HEK293 (cell line): ENCODE measurements around the gene CD9.

Experiments
- CTCF ChIA-PET: fragments of 350-600 bp; formaldehyde crosslinking; extraction: SDS; loops from one replicate; lab custom pipeline; 2021; ENCODE audit warnings: antibody characterized with exemption; lab: Yijun Ruan, JAX
- POLR2A ChIA-PET: fragments of 300-600 bp; formaldehyde crosslinking; extraction: SDS; loops from one replicate; lab custom pipeline; 2020; ENCODE audit warnings: antibody characterized with exemption, inconsistent platforms; lab: Yijun Ruan, JAX
- H3K27ac ChIP-seq: fragments of 200-500 bp; sonication (Bioruptor generic); 2 replicates; pipeline ENCODE4 v1.5.1; 2014; ENCODE audit warnings: low read depth, low read length, control low read depth, inconsistent platforms; ENCODE audit errors: extremely low read depth
- H3K36me3 ChIP-seq, 2 experiments: fragments of 200-500 bp in 1 of 2; sonication (Bioruptor generic) in 1 of 2; 1 replicate in 1 of 2; 2 replicates in 1 of 2; pipeline ENCODE4 v1.5.1; 2014 to 2017; ENCODE audit warnings: inconsistent platforms in 2 of 2, low read length in 2 of 2; ENCODE audit not compliant: control insufficient read depth in 2 of 2, insufficient read depth in 1 of 2
- H3K4me1 ChIP-seq: fragments of 200-500 bp; sonication (Bioruptor generic); 2 replicates; pipeline ENCODE4 v1.5.1; 2014; ENCODE audit warnings: mild to moderate bottlenecking, low read length, inconsistent platforms; ENCODE audit not compliant: control insufficient read depth, insufficient read depth
- H3K4me3 ChIP-seq: 2 replicates; pipeline ENCODE4 v1.5.1; 2011; ENCODE audit warnings: low read depth, mild to moderate bottlenecking, control low read depth, low read length, moderate library complexity
- H3K9me3 ChIP-seq: fragments of 200-500 bp; sonication (Bioruptor generic); 2 replicates; pipeline ENCODE4 v1.5.1; 2014; ENCODE audit warnings: low read depth, low read length, inconsistent platforms; ENCODE audit not compliant: control insufficient read depth, insufficient read depth
- EGR2 ChIP-seq: fragments of 450-650 bp; formaldehyde crosslinking; IDR thresholded peaks from 2 replicates; pipeline ENCODE4 v1.5.1; 2016; ENCODE audit warnings: low read depth, missing biosample characterization, missing genetic modification characterization
- GLIS1 ChIP-seq: fragments of 450-650 bp; formaldehyde crosslinking; IDR thresholded peaks from 2 replicates; pipeline ENCODE4 v1.5.1; 2016; ENCODE audit warnings: missing biosample characterization, missing genetic modification characterization
- IKZF3 ChIP-seq: fragments of 450-650 bp; IDR thresholded peaks from 2 replicates; pipeline ENCODE4 v1.5.0; 2018; ENCODE audit warnings: missing biosample characterization, mild to moderate bottlenecking, missing genetic modification characterization, moderate library complexity
- KLF10 ChIP-seq: fragments of 450-650 bp; IDR thresholded peaks from 2 replicates; pipeline ENCODE4 v1.5.1; 2018; ENCODE audit warnings: missing biosample characterization, mild to moderate bottlenecking, missing genetic modification characterization
- KLF16 ChIP-seq: fragments of 450-650 bp; formaldehyde crosslinking; IDR thresholded peaks from 2 replicates; pipeline ENCODE4 v1.5.1; 2017; ENCODE audit warnings: missing biosample characterization, missing genetic modification characterization
- OSR2 ChIP-seq: fragments of 450-650 bp; formaldehyde crosslinking; IDR thresholded peaks from 2 replicates; pipeline ENCODE4 v1.5.1; 2016; ENCODE audit warnings: missing biosample characterization, missing genetic modification characterization
- SETDB1 ChIP-seq: IDR thresholded peaks from one replicate; pipeline ENCODE4 v1.6.1; 2017; ENCODE audit warnings: mild to moderate bottlenecking, low read length, moderate library complexity, mixed read lengths; ENCODE audit not compliant: insufficient read length
- SP2 ChIP-seq: fragments of 450-650 bp; formaldehyde crosslinking; IDR thresholded peaks from 2 replicates; pipeline ENCODE4 v1.5.1; 2016; ENCODE audit warnings: missing biosample characterization, missing genetic modification characterization
- SP7 ChIP-seq: fragments of 450-650 bp; formaldehyde crosslinking; IDR thresholded peaks from 2 replicates; pipeline ENCODE4 v1.5.1; 2016; ENCODE audit warnings: missing biosample characterization, missing genetic modification characterization
- TRIM28 ChIP-seq: IDR thresholded peaks from 2 replicates; pipeline ENCODE4 v1.6.1; 2011; ENCODE audit warnings: low read length, control low read depth, borderline replicate concordance
- WT1 ChIP-seq: fragments of 450-650 bp; formaldehyde crosslinking; IDR thresholded peaks from 2 replicates; pipeline ENCODE4 v1.5.1; 2016; ENCODE audit warnings: missing biosample characterization, missing genetic modification characterization
- ZBTB20 ChIP-seq: fragments of 450-650 bp; formaldehyde crosslinking; IDR thresholded peaks from 2 replicates; pipeline ENCODE4 v1.5.1; 2016; ENCODE audit warnings: missing biosample characterization, missing genetic modification characterization
- ZFHX2 ChIP-seq: fragments of 450-650 bp; formaldehyde crosslinking; conservative IDR thresholded peaks from 2 replicates; pipeline ENCODE4 v1.5.1; 2016; ENCODE audit warnings: missing biosample characterization, missing genetic modification characterization
- ZFP69B ChIP-seq: fragments of 450-650 bp; formaldehyde crosslinking; IDR thresholded peaks from 2 replicates; pipeline ENCODE4 v1.5.1; 2016; ENCODE audit warnings: missing biosample characterization, missing genetic modification characterization
- ZIC2 ChIP-seq: fragments of 450-650 bp; formaldehyde crosslinking; IDR thresholded peaks from 2 replicates; pipeline ENCODE4 v1.5.1; 2016; ENCODE audit warnings: missing biosample characterization, missing genetic modification characterization
- ZNF133 ChIP-seq: fragments of 450-650 bp; formaldehyde crosslinking; IDR thresholded peaks from 2 replicates; pipeline ENCODE4 v1.5.1; 2016; ENCODE audit warnings: missing biosample characterization, missing genetic modification characterization
- ZNF146 ChIP-seq: fragments of 450-650 bp; formaldehyde crosslinking; IDR thresholded peaks from 2 replicates; pipeline ENCODE4 v1.5.1; 2016; ENCODE audit warnings: missing biosample characterization, missing genetic modification characterization
- ZNF335 ChIP-seq: fragments of 450-650 bp; formaldehyde crosslinking; conservative IDR thresholded peaks from 2 replicates; pipeline ENCODE4 v1.5.1; 2016; ENCODE audit warnings: missing biosample characterization, missing genetic modification characterization
- ZNF433 ChIP-seq: fragments of 450-650 bp; formaldehyde crosslinking; IDR thresholded peaks from 2 replicates; pipeline ENCODE4 v1.5.1; 2016; ENCODE audit warnings: missing biosample characterization, missing genetic modification characterization, low read depth
- ZNF510 ChIP-seq: fragments of 450-650 bp; formaldehyde crosslinking; IDR thresholded peaks from 2 replicates; pipeline ENCODE4 v1.5.1; 2018; ENCODE audit warnings: mild to moderate bottlenecking, missing genetic modification characterization, missing biosample characterization; ENCODE audit not compliant: insufficient replicate concordance
- ZNF560 ChIP-seq: fragments of 450-650 bp; formaldehyde crosslinking; IDR thresholded peaks from 2 replicates; pipeline ENCODE4 v1.5.1; 2017; ENCODE audit warnings: missing biosample characterization, missing genetic modification characterization, borderline replicate concordance
- ZNF600 ChIP-seq: fragments of 450-650 bp; formaldehyde crosslinking; IDR thresholded peaks from 2 replicates; pipeline ENCODE4 v1.5.1; 2016; ENCODE audit warnings: missing biosample characterization, missing genetic modification characterization
- ZNF664 ChIP-seq: fragments of 450-650 bp; formaldehyde crosslinking; IDR thresholded peaks from 2 replicates; pipeline ENCODE4 v1.5.1; 2016; ENCODE audit warnings: missing biosample characterization, missing genetic modification characterization
- ZSCAN30 ChIP-seq: fragments of 450-650 bp; IDR thresholded peaks from 2 replicates; pipeline ENCODE4 v1.5.1; 2018; ENCODE audit warnings: missing biosample characterization, mild to moderate bottlenecking, missing genetic modification characterization, moderate library complexity
- ZXDB ChIP-seq: fragments of 450-650 bp; formaldehyde crosslinking; IDR thresholded peaks from 2 replicates; pipeline ENCODE4 v1.5.1; 2016; ENCODE audit warnings: missing biosample characterization, missing genetic modification characterization
- TF ChIP-seq, protein P1 (sequence below): fragments of 450-650 bp; formaldehyde crosslinking; IDR thresholded peaks from 2 replicates; pipeline ENCODE4 v1.5.1; 2016; ENCODE audit warnings: missing biosample characterization, missing genetic modification characterization

The CD9 gene

DNA sequence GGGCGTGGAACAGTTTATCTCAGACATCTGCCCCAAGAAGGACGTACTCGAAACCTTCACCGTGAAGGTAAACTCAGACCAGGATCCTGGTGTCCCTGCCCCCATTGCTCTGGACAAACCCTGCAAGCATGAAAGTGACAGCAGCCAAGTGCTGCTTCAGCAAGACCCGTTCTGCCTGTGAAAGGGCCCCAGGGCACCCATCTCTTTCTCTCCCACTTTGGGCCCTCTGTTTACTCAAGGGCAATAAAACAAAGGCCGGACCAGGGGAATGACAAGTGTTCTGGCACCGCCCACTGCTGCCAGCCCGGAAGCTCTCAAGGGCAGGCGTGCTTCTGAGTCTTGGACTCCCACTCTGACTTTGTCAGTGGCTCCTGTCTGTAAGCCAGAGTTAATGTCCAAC, 35.3 kb downstream of the CD9 start (continued):
- TF ChIP-seq TRIM28 (peak; percentile 92), ZNF433 (no peak), OSR2 (peak; percentile 89), GLIS1 (tag by site-specific recombination) (peak; percentile 54; the same call in 1 of the 2 replicates), SP2 (tag by site-specific recombination) (peak; percentile 25; the same call in 1 of the 2 replicates), ZNF133 (tag by site-specific recombination) (no peak), ZNF600 (tag by site-specific recombination) (peak; percentile 95), SP7 (tag by site-specific recombination) (peak; percentile 94), IKZF3 (tag by site-specific recombination) (peak; percentile 54; the same call in 1 of the 2 replicates), ZFP69B (tag by site-specific recombination) (peak; percentile 49; the same call in 1 of the 2 replicates), ZFHX2 (tag by site-specific recombination) (peak; percentile 83), SETDB1 (no peak), KLF16 (tag by site-specific recombination) (peak; percentile 32; the same call in 1 of the 2 replicates), ZNF510 (tag by site-specific recombination) (no peak), KLF10 (peak; percentile 24; the same call in 1 of the 2 replicates), ZNF664 (tag by site-specific recombination) (no peak), WT1 (tag by site-specific recombination) (peak; percentile 50; the same call in 1 of the 2 replicates), ZNF146 (tag by site-specific recombination) (no peak), ZIC2 (tag by site-specific recombination) (peak; percentile 13; the same call in 1 of the 2 replicates), ZBTB20 (tag by site-specific recombination) (peak; percentile 36; the same call in 1 of the 2 replicates), ZXDB (tag by site-specific recombination) (peak; percentile 54), ZNF335 (no peak), ZSCAN30 (tag by site-specific recombination) (peak; percentile 40; the same call in 1 of the 2 replicates), EGR2 (tag by site-specific recombination) (peak; percentile 81), ZNF560 (tag by site-specific recombination) (no peak)
- TF ChIP-seq, protein P1, sequence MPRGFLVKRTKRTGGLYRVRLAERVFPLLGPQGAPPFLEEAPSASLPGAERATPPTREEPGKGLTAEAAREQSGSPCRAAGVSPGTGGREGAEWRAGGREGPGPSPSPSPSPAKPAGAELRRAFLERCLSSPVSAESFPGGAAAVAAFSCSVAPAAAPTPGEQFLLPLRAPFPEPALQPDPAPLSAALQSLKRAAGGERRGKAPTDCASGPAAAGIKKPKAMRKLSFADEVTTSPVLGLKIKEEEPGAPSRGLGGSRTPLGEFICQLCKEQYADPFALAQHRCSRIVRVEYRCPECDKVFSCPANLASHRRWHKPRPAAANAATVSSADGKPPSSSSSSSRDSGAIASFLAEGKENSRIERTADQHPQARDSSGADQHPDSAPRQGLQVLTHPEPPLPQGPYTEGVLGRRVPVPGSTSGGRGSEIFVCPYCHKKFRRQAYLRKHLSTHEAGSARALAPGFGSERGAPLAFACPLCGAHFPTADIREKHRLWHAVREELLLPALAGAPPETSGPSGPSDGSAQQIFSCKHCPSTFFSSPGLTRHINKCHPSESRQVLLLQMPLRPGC, result no peak

DNA sequence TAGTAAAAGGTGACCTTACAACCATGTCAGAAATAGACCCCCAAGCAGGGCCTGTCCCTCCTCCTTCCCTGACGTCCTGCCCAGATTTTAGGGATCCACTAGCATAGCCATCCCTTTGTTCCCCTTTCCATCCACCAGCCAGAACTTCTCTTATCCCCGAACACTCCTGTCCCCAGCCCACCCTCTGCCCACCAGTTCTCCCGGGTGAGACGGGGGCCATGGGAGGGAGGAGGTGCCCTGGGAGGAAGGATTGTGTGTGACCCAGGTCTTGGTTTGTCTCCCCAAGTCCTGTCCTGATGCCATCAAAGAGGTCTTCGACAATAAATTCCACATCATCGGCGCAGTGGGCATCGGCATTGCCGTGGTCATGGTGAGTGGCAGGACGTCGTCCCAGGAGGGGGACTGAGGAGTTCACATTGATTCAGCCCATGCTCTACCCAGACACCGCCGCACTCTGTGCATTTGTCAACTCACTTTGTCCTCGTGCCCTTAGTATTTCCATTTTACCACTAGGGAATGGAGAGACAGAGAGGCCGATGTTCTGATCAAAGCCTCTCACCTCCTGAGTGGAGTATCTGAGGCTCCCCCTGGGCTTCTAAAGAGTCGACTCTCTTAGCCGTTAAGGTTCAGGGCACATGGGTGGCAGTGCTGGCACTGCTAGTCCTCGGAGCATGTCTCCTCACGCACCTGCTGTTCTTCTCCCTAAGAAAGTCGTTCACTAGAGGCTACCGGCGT, 35.9 kb downstream of the CD9 start:
- Histone ChIP-seq H3K27ac (no peak overlapping the region), H3K4me3 (no peak overlapping the region), H3K4me1 (peaks cover 7% of the 10 kb centered on the region), H3K9me3 (no peaks in the 10 kb centered on the region), H3K36me3 (peaks cover 9 to 34% of the 10 kb centered on the region in 2 experiments; a peak in 2 of 3 replicates)
- ChIA-PET CTCF (no interaction called here), POLR2A (no interaction called here)
- TF ChIP-seq ZBTB20 (tag by site-specific recombination), result 0 out of 2 replicates have a peak, but pooled peaks have one; percentile 1
- TF ChIP-seq OSR2, result no peak
